HepG2 (cell line): Measurements from ENCODE around the gene PNKD. TPM values are rescaled to one million over a fixed set of nuclear protein-coding genes. Genes with fewer than 3 reads are reported as not detected.

Source experiments
- FOXO1 ChIP-seq: sonication (generic); formaldehyde crosslinking; IDR thresholded peaks from 2 replicates; pipeline ENCODE4 v1.4.0; 2020; ENCODE audit warnings: missing genetic modification reagents
- HDAC1 ChIP-seq: sonication (generic); formaldehyde crosslinking; IDR thresholded peaks from 2 replicates; pipeline ENCODE4 v1.5.1; 2020; ENCODE audit warnings: mild to moderate bottlenecking, missing genetic modification reagents
- KDM5B ChIP-seq: sonication (generic); formaldehyde crosslinking; IDR thresholded peaks from 2 replicates; pipeline ENCODE4 v1.4.0; 2020; ENCODE audit warnings: missing genetic modification reagents, mild to moderate bottlenecking, borderline replicate concordance
- KMT2B ChIP-seq: IDR thresholded peaks from 2 replicates; pipeline ENCODE4 v1.6.1; 2016; ENCODE audit warnings: missing genetic modification reagents, missing compliant biosample characterization
- MEIS2 ChIP-seq: sonication (generic); formaldehyde crosslinking; IDR thresholded peaks from 2 replicates; pipeline ENCODE4 v1.9.0; 2021; ENCODE audit warnings: mild to moderate bottlenecking, missing genetic modification reagents
- MIXL1 ChIP-seq: IDR thresholded peaks from 2 replicates; pipeline ENCODE4 v1.6.1; 2016
- MZF1 ChIP-seq: sonication (generic); formaldehyde crosslinking; IDR thresholded peaks from 2 replicates; pipeline ENCODE4 v1.8.1; 2023; ENCODE audit warnings: mild to moderate bottlenecking, missing genetic modification reagents, borderline replicate concordance
- NFE2L2 ChIP-seq: fragments of 150-350 bp; IDR thresholded peaks from 2 replicates; pipeline ENCODE4 v1.6.1; 2014; ENCODE audit warnings: low read length
- PHF21A ChIP-seq: sonication (generic); formaldehyde crosslinking; IDR thresholded peaks from 2 replicates; pipeline ENCODE4 v1.5.0; 2020; ENCODE audit warnings: mild to moderate bottlenecking, missing genetic modification reagents
- POLR2AphosphoS2 ChIP-seq: IDR thresholded peaks from 2 replicates; pipeline ENCODE4 v1.6.1; 2011; ENCODE audit warnings: low read depth, low read length, improper control_type of control experiment
- YY1 ChIP-seq: IDR thresholded peaks from 2 replicates; pipeline ENCODE4 v1.6.1; 2011; ENCODE audit warnings: low read length, low read depth, moderate library complexity, mild to moderate bottlenecking; ENCODE audit not compliant: insufficient read depth, insufficient replicate concordance
- ZBTB8A ChIP-seq: sonication (generic); formaldehyde crosslinking; IDR thresholded peaks from 2 replicates; pipeline ENCODE4 v1.4.0; 2020; ENCODE audit warnings: mild to moderate bottlenecking, low read depth, missing genetic modification reagents, borderline replicate concordance
- ZKSCAN8 ChIP-seq: IDR thresholded peaks from 2 replicates; pipeline ENCODE4 v1.6.1; 2016; ENCODE audit warnings: borderline replicate concordance, missing genetic modification reagents, missing compliant biosample characterization
- ZNF121 ChIP-seq: sonication (generic); formaldehyde crosslinking; IDR thresholded peaks from 2 replicates; pipeline ENCODE4 v1.5.0; 2020; ENCODE audit warnings: mild to moderate bottlenecking, missing genetic modification reagents
- ZNF263 ChIP-seq: sonication (generic); formaldehyde crosslinking; IDR thresholded peaks from 2 replicates; pipeline ENCODE4 v1.4.0; 2020; ENCODE audit warnings: missing genetic modification reagents
- ZNF274 ChIP-seq: sonication (generic); formaldehyde crosslinking; IDR thresholded peaks from 2 replicates; pipeline ENCODE4 v1.5.1; 2020; ENCODE audit warnings: mild to moderate bottlenecking, missing genetic modification reagents
- ZNF3 ChIP-seq: IDR thresholded peaks from 2 replicates; pipeline ENCODE4 v1.7.0; 2017; ENCODE audit warnings: inconsistent platforms
- ZNF33B ChIP-seq: sonication (generic); formaldehyde crosslinking; IDR thresholded peaks from 2 replicates; pipeline ENCODE4 v1.5.1; 2020; ENCODE audit warnings: mild to moderate bottlenecking, missing genetic modification reagents
- ZNF362 ChIP-seq: sonication (generic); formaldehyde crosslinking; IDR thresholded peaks from 2 replicates; pipeline ENCODE4 v1.4.0; 2020; ENCODE audit warnings: missing genetic modification reagents, mild to moderate bottlenecking, borderline replicate concordance
- ZNF383 ChIP-seq: sonication (generic); formaldehyde crosslinking; IDR thresholded peaks from 2 replicates; pipeline ENCODE4 v1.4.0; 2020; ENCODE audit warnings: missing genetic modification reagents, mild to moderate bottlenecking, borderline replicate concordance
- ZNF605 ChIP-seq: sonication (generic); formaldehyde crosslinking; IDR thresholded peaks from 2 replicates; pipeline ENCODE4 v1.8.0; 2022; ENCODE audit warnings: mild to moderate bottlenecking, missing genetic modification reagents
- ZNF749 ChIP-seq: sonication (generic); formaldehyde crosslinking; IDR thresholded peaks from 2 replicates; pipeline ENCODE4 v1.8.0; 2022; ENCODE audit warnings: mild to moderate bottlenecking, missing genetic modification reagents, moderate library complexity, borderline replicate concordance
- ZNF770 ChIP-seq: sonication (generic); formaldehyde crosslinking; IDR thresholded peaks from 2 replicates; pipeline ENCODE4 v1.5.0; 2020; ENCODE audit warnings: mild to moderate bottlenecking, missing genetic modification reagents
- ZNF792 ChIP-seq: IDR thresholded peaks from 2 replicates; pipeline ENCODE4 v1.6.1; 2016
- ZNF883 ChIP-seq: sonication (generic); formaldehyde crosslinking; IDR thresholded peaks from 2 replicates; pipeline ENCODE4 v1.5.1; 2020; ENCODE audit warnings: mild to moderate bottlenecking, missing genetic modification reagents; ENCODE audit errors: not compliant biosample characterization
- polyA plus RNA-seq, 8 experiments: library from polyadenylated mRNA; depleted of rRNA in 3 of 8; stranded (reverse) in 7 of 8; unstranded in 1 of 8; fragments of >200 nt; fragmentation: Illumina TruSeq in 4 of 8; extraction: Trizol in 4 of 8; gene quantifications; 2 replicates each; pipeline versions ENCODE4 v1.2.1 to v1.2.3, GENCODE V29; 2011 to 2016; ENCODE audit warnings: low read depth in 4 of 8, missing spikeins in 1 of 8, mixed read lengths in 1 of 8; ENCODE audit not compliant: insufficient read depth in 1 of 8
- total RNA-seq, 5 experiments: library from RNA; depleted of rRNA; stranded (reverse); fragments of >200 nt; fragmentation: Illumina TruSeq; extraction: Trizol; gene quantifications; 2 replicates each; pipeline ENCODE4 v1.2.3, GENCODE V29; 2016; ENCODE audit warnings: low read depth in 1 of 5
- TF ChIP-seq, protein P1 (sequence below): sonication (generic); formaldehyde crosslinking; IDR thresholded peaks from 2 replicates; pipeline ENCODE4 v1.4.0; 2020; ENCODE audit warnings: missing genetic modification reagents

The PNKD gene
- total and polyA plus RNA-seq, 2 of the 13 experiments (the other 11 are each of a cell fraction or from before 2014, with no cell fraction given): 55.9 to 80.4 TPM

DNA sequence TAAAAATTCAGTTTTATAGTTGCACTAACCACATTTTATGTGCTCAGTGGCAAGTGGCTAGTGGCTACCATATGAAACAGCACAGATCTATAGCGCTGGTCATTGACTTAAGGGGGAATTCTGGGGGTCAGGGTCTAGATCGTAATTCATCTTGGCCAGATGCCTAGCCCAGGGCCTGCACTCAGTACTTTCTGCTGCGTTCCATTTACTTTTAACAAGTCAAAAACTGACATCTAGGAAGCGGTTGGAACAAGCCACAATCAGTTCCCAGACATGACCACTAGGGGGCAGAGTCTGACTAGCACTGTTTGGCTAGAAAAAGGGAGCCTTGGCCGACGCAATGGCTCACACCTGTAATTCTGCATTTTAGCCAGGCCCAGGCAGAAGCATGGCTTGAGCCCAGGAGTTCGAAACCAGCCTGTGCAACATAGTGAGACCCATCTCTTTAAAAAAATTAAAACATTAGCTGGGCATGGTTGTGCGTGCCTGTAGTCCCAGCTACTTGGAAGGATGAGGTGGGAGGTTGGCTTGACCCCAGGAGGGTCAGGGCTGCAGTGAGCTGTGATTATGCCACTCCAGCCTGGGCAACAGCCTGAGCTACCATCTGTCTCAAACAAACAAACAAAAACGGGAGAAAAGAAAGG, 31.0 kb downstream of the PNKD start (continued):
- TF ChIP-seq ZNF362 (CRISPR knock-in tag): peak; percentile 43; the same call in 1 of the 2 replicates
- no peak for TF ChIP-seq ZBTB8A (CRISPR knock-in tag)
- TF ChIP-seq ZNF883 (CRISPR knock-in tag): peak; percentile 66
- TF ChIP-seq FOXO1 (CRISPR knock-in tag): peak; percentile 32; the same call in 1 of the 2 replicates
- TF ChIP-seq ZNF3: peak; percentile 57; the same call in 1 of the 2 replicates
- peak; percentile 51; the same call in 1 of the 2 replicates for TF ChIP-seq ZNF792 (CRISPR knock-in tag)
- TF ChIP-seq MIXL1 (CRISPR knock-in tag): peak; percentile 83
- TF ChIP-seq YY1: peak; percentile 60
- no peak for TF ChIP-seq POLR2AphosphoS2
- TF ChIP-seq MEIS2 (CRISPR knock-in tag): peak; percentile 83
- TF ChIP-seq KMT2B (CRISPR knock-in tag): peak; percentile 62; the same call in 1 of the 2 replicates
- TF ChIP-seq ZNF33B (CRISPR knock-in tag): 0 out of 2 replicates have a peak, but pooled peaks have one; percentile 37
- TF ChIP-seq ZNF121 (CRISPR knock-in tag): peak; percentile 62
- peak; percentile 49; the same call in 1 of the 2 replicates for TF ChIP-seq ZKSCAN8 (CRISPR knock-in tag)
- TF ChIP-seq, protein P1, sequence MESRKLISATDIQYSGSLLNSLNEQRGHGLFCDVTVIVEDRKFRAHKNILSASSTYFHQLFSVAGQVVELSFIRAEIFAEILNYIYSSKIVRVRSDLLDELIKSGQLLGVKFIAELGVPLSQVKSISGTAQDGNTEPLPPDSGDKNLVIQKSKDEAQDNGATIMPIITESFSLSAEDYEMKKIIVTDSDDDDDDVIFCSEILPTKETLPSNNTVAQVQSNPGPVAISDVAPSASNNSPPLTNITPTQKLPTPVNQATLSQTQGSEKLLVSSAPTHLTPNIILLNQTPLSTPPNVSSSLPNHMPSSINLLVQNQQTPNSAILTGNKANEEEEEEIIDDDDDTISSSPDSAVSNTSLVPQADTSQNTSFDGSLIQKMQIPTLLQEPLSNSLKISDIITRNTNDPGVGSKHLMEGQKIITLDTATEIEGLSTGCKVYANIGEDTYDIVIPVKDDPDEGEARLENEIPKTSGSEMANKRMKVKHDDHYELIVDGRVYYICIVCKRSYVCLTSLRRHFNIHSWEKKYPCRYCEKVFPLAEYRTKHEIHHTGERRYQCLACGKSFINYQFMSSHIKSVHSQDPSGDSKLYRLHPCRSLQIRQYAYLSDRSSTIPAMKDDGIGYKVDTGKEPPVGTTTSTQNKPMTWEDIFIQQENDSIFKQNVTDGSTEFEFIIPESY (CRISPR knock-in tag): peak; percentile 65; the same call in 1 of the 2 replicates
- no peak for TF ChIP-seq ZNF749 (CRISPR knock-in tag)
- no peak for TF ChIP-seq ZNF383
- TF ChIP-seq ZNF770 (CRISPR knock-in tag): peak; percentile 54; the same call in 1 of the 2 replicates
- peak; percentile 71; the same call in 1 of the 2 replicates for TF ChIP-seq PHF21A (CRISPR knock-in tag)
- TF ChIP-seq NFE2L2: peak; percentile 27; the same call in 1 of the 2 replicates
- no peak for TF ChIP-seq MZF1 (CRISPR knock-in tag)
- TF ChIP-seq KDM5B (CRISPR knock-in tag): 0 out of 2 replicates have a peak, but pooled peaks have one; percentile 16
- TF ChIP-seq HDAC1 (CRISPR knock-in tag): peak; percentile 73
- 0 out of 2 replicates have a peak, but pooled peaks have one; percentile 29 for TF ChIP-seq ZNF274 (CRISPR knock-in tag)
- TF ChIP-seq ZNF263 (CRISPR knock-in tag): 0 out of 2 replicates have a peak, but pooled peaks have one; percentile 30
- peak; percentile 47; the same call in 1 of the 2 replicates for TF ChIP-seq ZNF605 (CRISPR knock-in tag)
